Left renal cortex interstitium (tissue), 4 donors: ENCODE results near the gene UNC13C. TPM values are rescaled to one million over a fixed set of nuclear protein-coding genes. Genes with fewer than 3 reads are reported as not detected.

Experiments
- DNase-seq, 4 donors: peaks; one replicate each; pipeline ENCODE4 v3.0.0-alpha.2; 2013; ENCODE audit warnings: low read depth in 4 of 4, low spot score in 2 of 4, missing footprints in 1 of 4
- polyA plus RNA-seq, 4 donors: library from polyadenylated mRNA; unstranded; fragments of 120-200 nt; gene quantifications; one replicate each; pipeline ENCODE4 v1.2.1, GENCODE V29; 2013; ENCODE audit not compliant: insufficient read length in 4 of 4

Gene UNC13C
- polyA plus RNA-seq, 4 donors = 6.3 to 10.8 (median 8.0) TPM

- DNase-seq = no peak
Measured at GRCh38 chr15:54608876-54609835, 630.9 kb downstream of the UNC13C start.

- no peak for DNase-seq
Measured at GRCh38 chr15:54618120-54618519, 639.9 kb downstream of the UNC13C start.

GRCh38 chr15:54619180-54619579, 640.9 kb downstream of the UNC13C start:
- DNase-seq = no peak

DNA sequence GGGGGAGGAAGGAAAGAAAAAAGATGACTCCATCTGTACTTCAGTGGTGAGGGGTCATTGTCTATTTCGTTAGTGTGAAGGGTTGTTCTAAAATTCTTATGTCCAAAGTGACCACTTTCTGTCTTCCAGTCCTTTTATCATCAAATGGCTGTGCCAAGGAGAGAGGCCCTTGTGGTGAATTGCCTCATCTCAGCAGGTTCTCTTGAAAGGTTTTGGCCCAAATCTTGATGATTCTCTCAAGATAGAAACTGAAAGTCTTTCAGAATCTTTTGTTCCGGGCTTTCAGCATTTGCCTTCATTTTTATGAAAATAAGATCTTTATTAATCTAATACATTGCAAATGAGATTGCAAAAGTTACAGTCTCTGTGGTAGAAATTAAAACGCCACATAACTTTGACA, 642.7 kb downstream of the UNC13C start:
- DNase-seq = no peak

- no peak for DNase-seq
Measured at GRCh38 chr15:54636147-54636546, 657.9 kb downstream of the UNC13C start.

DNA sequence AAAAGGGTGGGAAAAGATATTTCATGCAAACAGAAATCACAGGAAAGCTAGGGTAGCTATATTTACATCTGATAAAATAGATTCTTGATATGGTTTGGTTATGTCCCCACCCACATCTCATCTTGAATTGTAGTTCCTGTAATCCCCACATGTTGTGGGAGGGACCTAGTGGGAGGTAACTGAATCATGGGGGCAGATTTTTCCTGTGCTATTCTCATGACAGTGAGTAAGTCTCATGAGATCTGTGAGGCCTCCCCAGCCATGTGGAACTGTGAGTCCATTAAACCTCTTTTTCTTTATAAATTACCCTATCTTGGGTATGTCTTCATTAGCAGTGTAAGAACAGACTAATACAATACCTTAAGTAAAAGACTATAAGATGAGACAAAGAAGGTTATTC, 660.4 kb downstream of the UNC13C start:
- no peak for DNase-seq

DNA sequence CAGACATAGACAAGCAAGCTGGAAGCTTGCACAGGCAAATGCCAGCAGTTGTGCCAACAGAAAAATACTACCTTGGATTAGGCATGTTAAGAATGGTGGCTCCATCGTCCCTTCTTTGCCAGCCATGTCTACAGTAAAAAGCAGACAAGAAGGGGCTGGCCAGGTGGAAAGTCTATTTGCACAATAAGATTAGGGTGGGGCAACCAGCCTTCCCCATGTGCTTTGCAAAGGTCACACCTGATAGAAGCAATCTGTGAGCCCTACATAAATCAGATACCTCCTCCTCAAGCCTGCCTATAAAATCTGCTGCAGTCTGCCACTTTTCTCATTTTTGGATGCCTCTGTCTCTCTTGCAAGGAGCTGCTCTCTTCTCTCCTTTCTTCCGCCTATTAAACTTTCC, 662.6 kb downstream of the UNC13C start:
- no peak for DNase-seq

GRCh38 chr15:54644796-54645195, 666.6 kb downstream of the UNC13C start:
- no peak for DNase-seq

DNA sequence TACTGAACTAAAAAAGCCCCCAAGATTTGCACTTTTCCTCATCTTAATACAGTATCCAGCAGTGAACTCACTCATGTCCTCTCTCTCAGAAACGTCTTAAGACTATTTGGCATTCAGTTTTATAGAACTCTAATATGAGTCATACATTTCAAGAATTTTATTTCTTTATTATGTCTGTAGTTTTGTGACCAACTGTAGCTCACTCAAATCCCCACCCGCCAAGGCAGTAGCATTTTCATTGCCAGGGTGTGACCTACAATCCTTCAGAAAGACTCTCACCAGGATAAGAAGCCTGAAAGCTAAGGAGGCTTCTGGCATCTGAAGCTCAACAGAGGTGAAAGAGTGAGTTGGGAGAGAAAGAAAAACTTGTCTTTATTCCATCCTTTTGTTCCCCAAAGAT, 681.4 kb downstream of the UNC13C start:
- no peak for DNase-seq

DNA sequence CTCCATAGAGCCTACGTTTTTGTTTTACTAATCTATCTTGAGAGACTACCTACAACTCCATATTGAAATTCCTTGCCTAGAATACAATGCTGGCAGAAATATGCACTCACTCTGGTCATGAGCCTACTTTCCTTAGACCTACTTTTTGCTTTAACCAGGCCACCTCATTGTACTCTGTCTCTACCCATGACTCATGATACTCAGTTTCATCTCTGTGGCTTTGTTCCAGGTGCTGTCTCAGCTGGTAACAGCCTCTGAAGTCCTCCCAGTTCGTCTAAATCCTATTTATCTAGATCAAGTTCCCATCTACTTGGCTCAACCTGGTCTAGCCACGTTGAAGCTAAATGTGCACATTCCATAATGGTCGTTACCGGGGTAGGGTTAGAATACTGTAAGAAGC, 682.1 kb downstream of the UNC13C start:
- DNase-seq = no peak

GRCh38 chr15:54675241-54675640, 697.0 kb downstream of the UNC13C start:
- no peak for DNase-seq

DNA sequence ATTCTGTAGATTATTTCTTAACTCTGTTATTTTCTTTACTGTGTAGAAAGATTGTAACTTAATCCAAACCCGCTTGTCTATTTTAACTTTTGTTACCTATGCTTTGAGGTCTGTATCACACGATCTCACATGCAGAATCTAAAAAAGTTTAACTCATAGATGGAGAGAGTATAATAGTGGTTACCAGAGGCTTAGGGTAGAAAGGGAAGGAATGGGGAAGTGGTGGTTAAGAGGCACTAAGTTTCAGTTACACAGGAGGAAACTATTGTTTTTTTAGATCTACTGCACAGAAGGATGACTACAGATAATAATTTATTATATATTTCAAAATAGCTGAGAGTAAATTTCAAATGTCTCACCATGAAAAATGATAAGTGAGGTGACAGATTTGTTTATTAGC, 703.3 kb downstream of the UNC13C start:
- no peak for DNase-seq

Other genes with a start within 250 kb of the UNC13C start
- 10 to 100 TPM; 55.0 to 94.0 (median 60.2) TPM for gene WDR72, start 218.8 kb upstream of the UNC13C start, polyA plus RNA-seq